ENCODE measurements around the gene DNAH1. TPM values are rescaled to one million over a fixed set of nuclear protein-coding genes. Genes with fewer than 3 reads are reported as not detected.

DNAH1 gene
- total and polyA plus RNA-seq, 2 experiments from 2014 or later = 0.81 to 4.0 TPM

DNA sequence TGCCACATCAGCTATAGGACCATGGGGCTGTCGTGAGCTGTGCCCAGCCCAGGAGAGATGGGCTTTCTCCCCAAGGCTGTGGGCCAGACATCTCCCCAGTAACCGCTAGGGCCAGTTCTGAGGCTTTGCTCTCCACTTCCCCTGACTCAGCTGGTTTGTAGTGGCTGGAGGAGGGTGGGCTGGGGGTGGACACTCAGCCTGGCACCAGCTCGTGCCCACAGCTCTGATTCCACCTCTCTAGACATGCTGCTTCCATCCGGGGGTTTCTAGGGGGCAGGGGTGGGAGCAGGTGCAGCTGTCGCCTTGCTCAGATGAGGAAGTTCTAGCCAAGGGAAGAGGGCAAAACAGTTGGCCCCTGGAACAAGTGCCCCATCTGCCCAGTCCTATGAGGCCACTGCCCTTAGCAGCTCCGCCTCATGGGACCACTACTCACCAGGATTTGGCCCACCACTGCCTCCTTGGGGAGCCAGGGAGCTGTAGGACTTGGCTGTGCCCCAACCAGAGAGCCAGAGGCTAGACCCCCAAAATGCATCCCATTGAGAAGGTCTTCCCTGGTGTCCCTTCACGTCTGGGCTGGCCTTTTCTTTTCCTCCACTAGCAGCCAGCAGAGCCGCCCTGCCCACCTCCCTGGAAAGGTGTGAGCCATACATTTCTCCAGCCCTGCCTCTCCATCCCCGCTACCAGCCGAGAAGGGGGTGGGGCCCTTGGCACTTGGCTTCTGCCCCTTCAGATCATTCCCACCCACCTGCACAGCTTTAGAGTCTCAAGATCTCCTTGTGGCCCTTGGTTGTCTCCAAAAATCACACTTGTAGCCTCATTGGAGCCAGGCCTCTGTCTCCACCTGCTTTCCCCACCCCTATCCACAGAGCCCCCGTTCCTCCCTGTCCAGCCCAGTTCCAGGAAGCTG, 18.6 kb upstream of the DNAH1 start:
- no peaks in the 10 kb centered on the region for H4K20me1 ChIP-seq (ENCODE audit: insufficient read depth)
- no peaks in the 10 kb centered on the region for H3K79me2 ChIP-seq (ENCODE audit: insufficient read depth)
- no peaks in the 10 kb centered on the region for H3K36me3 ChIP-seq (ENCODE audit: low read depth)
- H3K4me1 ChIP-seq (ENCODE audit: insufficient read depth) = peaks cover 14% of the 10 kb centered on the region
- H3K4me3 ChIP-seq = no peak overlapping the region
- H3K4me2 ChIP-seq (ENCODE audit: unreplicated experiment) = no peak overlapping the region
- H3K9me2 ChIP-seq (ENCODE audit: insufficient read depth) = no peaks in the 10 kb centered on the region
- no peak overlapping the region for H2AFZ ChIP-seq
- no peak for TF ChIP-seq EZH2phosphoT487 (IDR thresholded peaks at IDR 0.05; ENCODE audit: insufficient read depth, low read depth)
- TF ChIP-seq EZH2 (IDR thresholded peaks at IDR 0.05; ENCODE audit: insufficient read depth, poor library complexity, severe bottlenecking) = no peak
- no peak overlapping the region for H3K9ac ChIP-seq
- no peaks in the 10 kb centered on the region for H3K27me3 ChIP-seq (replicated peaks; ENCODE audit: insufficient read depth)
- in situ Hi-C loops (cut with MboI) = no loop called here
- H3K27ac ChIP-seq = no peak overlapping the region
- no peaks in the 10 kb centered on the region for H3K9me3 ChIP-seq (ENCODE audit: low read depth)
- DNase-seq = no peak
- 84 to 87% methylated on average over 11 of the region's 11 CpGs for WGBS, 2 experiments (ENCODE audit: low coverage in 1 of 2, low lambda C conversion rate in 2 of 2, missing lambda C conversion rate in 2 of 2)
- H3F3A ChIP-seq (ENCODE audit: insufficient read depth) = no peaks in the 10 kb centered on the region

GRCh38 chr3:52298149-52299098, 17.7 kb upstream of the DNAH1 start:
- no peak overlapping the region for H3K27ac ChIP-seq
- no peaks in the 10 kb centered on the region for H3K9me2 ChIP-seq (ENCODE audit: insufficient read depth)
- H3K9me3 ChIP-seq (ENCODE audit: low read depth) = no peaks in the 10 kb centered on the region
- H3K4me2 ChIP-seq (ENCODE audit: unreplicated experiment) = no peak overlapping the region
- DNase-seq = no peak
- no peak for TF ChIP-seq EZH2 (IDR thresholded peaks at IDR 0.05; ENCODE audit: insufficient read depth, poor library complexity, severe bottlenecking)
- TF ChIP-seq EZH2phosphoT487 (IDR thresholded peaks at IDR 0.05; ENCODE audit: insufficient read depth, low read depth) = no peak
- H4K20me1 ChIP-seq (ENCODE audit: insufficient read depth) = no peaks in the 10 kb centered on the region
- no peaks in the 10 kb centered on the region for H3F3A ChIP-seq (ENCODE audit: insufficient read depth)
- no peak overlapping the region for H3K9ac ChIP-seq
- no peaks in the 10 kb centered on the region for H3K79me2 ChIP-seq (ENCODE audit: insufficient read depth)
- peaks cover 14% of the 10 kb centered on the region for H3K4me1 ChIP-seq (ENCODE audit: insufficient read depth)
- in situ Hi-C loops (cut with MboI) = no loop called here
- 53 to 76% methylated on average over 9 to 17 of the region's 17 CpGs for WGBS, 2 experiments (ENCODE audit: low coverage in 1 of 2, low lambda C conversion rate in 2 of 2, missing lambda C conversion rate in 2 of 2)
- no peak overlapping the region for H2AFZ ChIP-seq
- H3K27me3 ChIP-seq (replicated peaks; ENCODE audit: insufficient read depth) = no peaks in the 10 kb centered on the region
- no peaks in the 10 kb centered on the region for H3K36me3 ChIP-seq (ENCODE audit: low read depth)
- no peak overlapping the region for H3K4me3 ChIP-seq

DNA sequence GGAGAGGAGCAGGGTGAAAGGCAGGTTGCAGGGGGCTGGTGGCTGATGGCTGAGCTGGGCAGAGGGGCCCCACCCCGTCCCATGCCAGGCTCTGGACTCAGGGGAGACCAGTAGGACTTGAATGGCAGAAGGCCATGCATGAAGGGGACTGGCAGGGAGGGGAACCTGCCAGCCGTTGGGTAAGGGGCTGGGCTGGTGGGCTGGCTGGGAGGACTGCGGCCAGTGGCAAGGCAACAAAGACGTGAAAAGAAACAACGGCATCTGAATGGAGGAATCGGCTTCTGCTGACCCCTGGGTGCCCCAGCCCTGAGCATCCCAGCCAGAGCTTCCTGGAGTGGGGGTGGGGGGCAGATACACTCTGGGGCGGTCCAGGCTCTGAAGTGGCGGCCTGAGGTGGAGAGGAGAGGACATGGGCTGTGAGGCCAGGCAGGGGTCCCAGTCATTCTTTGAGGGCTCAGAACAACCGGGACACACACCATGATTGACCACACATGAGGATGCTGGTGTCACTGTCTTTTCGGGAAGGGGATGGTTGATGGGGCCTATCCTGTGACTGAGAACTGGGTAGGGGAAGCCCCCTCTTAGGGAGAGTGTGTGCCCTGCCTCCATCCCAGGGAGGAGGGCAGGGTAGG, 16.8 kb upstream of the DNAH1 start:
- Histone ChIP-seq H4K20me1 (ENCODE audit: insufficient read depth) (no peaks in the 10 kb centered on the region), H3K27me3 (replicated peaks; ENCODE audit: insufficient read depth) (no peaks in the 10 kb centered on the region), H2AFZ (no peak overlapping the region), H3K4me1 (ENCODE audit: insufficient read depth) (peaks cover 14% of the 10 kb centered on the region), H3K9me2 (ENCODE audit: insufficient read depth) (no peaks in the 10 kb centered on the region), H3K9me3 (ENCODE audit: low read depth) (no peaks in the 10 kb centered on the region), H3F3A (ENCODE audit: insufficient read depth) (no peaks in the 10 kb centered on the region), H3K27ac (no peak overlapping the region), H3K36me3 (ENCODE audit: low read depth) (no peaks in the 10 kb centered on the region), H3K9ac (no peak overlapping the region), H3K79me2 (ENCODE audit: insufficient read depth) (no peaks in the 10 kb centered on the region), H3K4me3 (no peak overlapping the region), H3K4me2 (ENCODE audit: unreplicated experiment) (no peak overlapping the region)
- no peak for TF ChIP-seq EZH2 (IDR thresholded peaks at IDR 0.05; ENCODE audit: insufficient read depth, poor library complexity, severe bottlenecking)
- TF ChIP-seq EZH2phosphoT487 (IDR thresholded peaks at IDR 0.05; ENCODE audit: insufficient read depth, low read depth) = no peak
- WGBS, 2 experiments (ENCODE audit: low coverage in 1 of 2, low lambda C conversion rate in 2 of 2, missing lambda C conversion rate in 2 of 2) = 68 to 74% methylated on average over 10 of the region's 10 CpGs
- in situ Hi-C loops (cut with MboI) = no loop called here
- DNase-seq = no peak
